PFSK-1 (cell line): ENCODE data around the gene MOK.

Source experiments
- FOXP2 ChIP-seq: optimal IDR thresholded peaks from 2 replicates; pipeline ENCODE3; 2011; ENCODE audit warnings: borderline replicate concordance, control low read depth, inconsistent platforms; ENCODE audit not compliant: insufficient read depth; ENCODE audit errors: extremely low read length, extremely low read depth
- POLR2AphosphoS5 ChIP-seq: IDR thresholded peaks from 2 replicates; pipeline ENCODE4 v1.6.1; 2012; ENCODE audit warnings: low read depth, mild to moderate bottlenecking, control low read depth, low read length, moderate library complexity
- SIN3A ChIP-seq: IDR thresholded peaks from 2 replicates; pipeline ENCODE4 v1.6.1; 2012; ENCODE audit warnings: mild to moderate bottlenecking, low read length, moderate library complexity, borderline replicate concordance; ENCODE audit not compliant: insufficient read depth
- TAF1 ChIP-seq: IDR thresholded peaks from 2 replicates; pipeline ENCODE4 v1.6.1; 2012; ENCODE audit warnings: low read length, control low read depth, borderline replicate concordance; ENCODE audit not compliant: insufficient read depth
- TF ChIP-seq, protein P1 (sequence below), 2 experiments: IDR thresholded peaks; 2 replicates each; pipeline versions ENCODE4 v1.6.1 to v1.8.0; 2011 to 2012; ENCODE audit warnings: low read depth in 2 of 2, low read length in 2 of 2, control low read depth in 1 of 2, inconsistent platforms in 1 of 2, mild to moderate bottlenecking in 1 of 2, moderate library complexity in 1 of 2; ENCODE audit not compliant: insufficient read depth in 1 of 2

The MOK gene

DNA sequence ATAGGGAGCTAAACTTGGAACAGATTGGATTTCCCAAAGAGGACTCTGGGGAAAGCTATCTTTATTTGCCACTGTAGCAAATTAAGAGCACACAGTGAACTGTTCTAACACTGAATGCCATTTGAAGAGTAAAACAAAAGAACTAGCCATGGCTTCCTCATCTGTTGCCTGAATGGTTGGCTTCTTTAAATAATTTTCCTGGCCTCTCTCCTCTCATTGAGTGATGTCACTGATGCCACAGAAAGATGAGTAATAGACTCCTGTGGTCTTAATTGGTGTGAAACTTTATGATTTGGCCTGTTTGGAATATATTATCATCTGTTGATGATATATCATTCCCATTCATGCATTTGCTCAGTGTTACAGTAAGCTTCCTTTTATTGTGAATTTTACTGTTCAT, 122.8 kb downstream of the MOK start:
- no peak for TF ChIP-seq SIN3A

DNA sequence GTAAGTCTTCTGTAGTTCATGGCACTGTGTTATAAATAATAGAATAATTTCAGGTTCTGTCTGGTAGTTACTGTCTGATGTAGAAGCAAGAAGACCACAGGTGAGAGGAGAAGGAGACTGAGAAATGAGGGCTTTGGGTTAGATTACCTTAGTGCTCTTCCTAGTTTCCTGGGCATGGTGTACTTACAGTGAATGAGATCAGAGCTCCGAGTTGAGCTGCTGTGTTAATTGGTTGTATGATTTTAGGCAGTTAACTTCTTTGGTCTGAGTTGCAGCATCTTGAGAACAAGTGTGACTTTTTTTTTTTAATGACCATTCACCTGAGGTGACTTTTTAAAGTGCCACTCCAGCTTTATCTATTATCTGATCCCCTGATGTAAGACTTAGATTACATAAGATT, 123.8 kb downstream of the MOK start:
- TF ChIP-seq SIN3A = no peak
- TF ChIP-seq POLR2AphosphoS5 = no peak
- TF ChIP-seq, protein P1, sequence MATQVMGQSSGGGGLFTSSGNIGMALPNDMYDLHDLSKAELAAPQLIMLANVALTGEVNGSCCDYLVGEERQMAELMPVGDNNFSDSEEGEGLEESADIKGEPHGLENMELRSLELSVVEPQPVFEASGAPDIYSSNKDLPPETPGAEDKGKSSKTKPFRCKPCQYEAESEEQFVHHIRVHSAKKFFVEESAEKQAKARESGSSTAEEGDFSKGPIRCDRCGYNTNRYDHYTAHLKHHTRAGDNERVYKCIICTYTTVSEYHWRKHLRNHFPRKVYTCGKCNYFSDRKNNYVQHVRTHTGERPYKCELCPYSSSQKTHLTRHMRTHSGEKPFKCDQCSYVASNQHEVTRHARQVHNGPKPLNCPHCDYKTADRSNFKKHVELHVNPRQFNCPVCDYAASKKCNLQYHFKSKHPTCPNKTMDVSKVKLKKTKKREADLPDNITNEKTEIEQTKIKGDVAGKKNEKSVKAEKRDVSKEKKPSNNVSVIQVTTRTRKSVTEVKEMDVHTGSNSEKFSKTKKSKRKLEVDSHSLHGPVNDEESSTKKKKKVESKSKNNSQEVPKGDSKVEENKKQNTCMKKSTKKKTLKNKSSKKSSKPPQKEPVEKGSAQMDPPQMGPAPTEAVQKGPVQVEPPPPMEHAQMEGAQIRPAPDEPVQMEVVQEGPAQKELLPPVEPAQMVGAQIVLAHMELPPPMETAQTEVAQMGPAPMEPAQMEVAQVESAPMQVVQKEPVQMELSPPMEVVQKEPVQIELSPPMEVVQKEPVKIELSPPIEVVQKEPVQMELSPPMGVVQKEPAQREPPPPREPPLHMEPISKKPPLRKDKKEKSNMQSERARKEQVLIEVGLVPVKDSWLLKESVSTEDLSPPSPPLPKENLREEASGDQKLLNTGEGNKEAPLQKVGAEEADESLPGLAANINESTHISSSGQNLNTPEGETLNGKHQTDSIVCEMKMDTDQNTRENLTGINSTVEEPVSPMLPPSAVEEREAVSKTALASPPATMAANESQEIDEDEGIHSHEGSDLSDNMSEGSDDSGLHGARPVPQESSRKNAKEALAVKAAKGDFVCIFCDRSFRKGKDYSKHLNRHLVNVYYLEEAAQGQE (IDR thresholded peaks at IDR 0.05; ENCODE audit: insufficient read depth in 1 of 2, low read depth in 2 of 2, low read length in 2 of 2) = no peak
- no peak for TF ChIP-seq TAF1
- TF ChIP-seq FOXP2 = no peak

DNA sequence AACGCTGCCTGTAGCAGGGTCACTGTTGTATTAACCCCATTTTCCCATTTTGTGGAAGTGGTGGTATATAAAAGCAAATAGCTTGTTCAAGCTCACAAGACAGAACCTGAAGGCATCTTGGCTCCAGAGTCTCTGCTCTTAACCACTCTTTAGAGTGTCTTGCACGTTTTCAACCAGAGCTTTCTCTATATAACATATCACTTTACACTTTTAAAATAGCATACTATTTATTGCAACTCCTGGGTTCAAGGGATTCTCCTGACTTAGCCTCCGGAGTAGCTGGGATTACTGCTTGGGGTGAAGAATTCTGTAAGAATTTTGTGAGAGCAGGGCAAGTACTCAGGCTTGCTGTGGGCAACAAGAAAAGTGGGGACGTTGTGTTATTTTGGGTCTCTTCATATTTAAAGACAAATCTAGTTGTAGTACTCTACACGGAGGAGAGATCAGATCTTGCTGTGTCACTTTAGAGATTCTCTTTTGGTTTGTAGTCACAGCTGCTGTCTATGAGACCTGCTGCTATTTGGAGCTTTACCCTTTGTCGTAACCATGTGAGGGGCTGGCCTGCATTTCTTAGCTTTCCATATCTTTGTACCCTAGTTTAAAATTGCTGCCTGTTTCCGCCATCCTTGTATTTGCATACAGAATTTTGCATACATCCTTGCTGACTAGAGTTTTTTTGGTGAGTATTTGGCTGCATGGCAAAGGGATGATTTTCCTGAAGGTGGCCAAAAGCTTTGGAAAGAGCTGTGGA, 124.5 kb downstream of the MOK start:
- TF ChIP-seq TAF1 (no peak), POLR2AphosphoS5 (no peak), FOXP2 (no peak), SIN3A (no peak)
- TF ChIP-seq, protein P1 (IDR thresholded peaks at IDR 0.05; ENCODE audit: insufficient read depth in 1 of 2, low read depth in 2 of 2, low read length in 2 of 2) = no peak
